Measurements from ENCODE around the gene LONRF3. TPM values are rescaled to one million over a fixed set of nuclear protein-coding genes. Genes with fewer than 3 reads are reported as not detected.
A peak's percentile ranks its signal among the peaks of the same experiment; 100 is the strongest.

The LONRF3 gene
- total and polyA plus RNA-seq, 2 of the 8 experiments (the other 6 are each of a cell fraction or from before 2014, with no cell fraction given), result 0.11 TPM; not detected in 1

- Histone ChIP-seq H3K18ac (ENCODE audit: extremely low read depth, low read length) (no peak overlapping the region), H4K8ac (ENCODE audit: extremely low read depth, insufficient read depth, low read length) (no peak overlapping the region), H4K5ac (ENCODE audit: insufficient read length, low read depth, low read length) (no peak overlapping the region), H2BK5ac (ENCODE audit: low read depth, low read length) (no peak overlapping the region), H4K91ac (replicated peaks; ENCODE audit: insufficient read length, low read length) (no peak overlapping the region), H4K20me1 (replicated peaks in 1 of 2; ENCODE audit: control insufficient read depth in 1 of 2, insufficient read depth in 2 of 2, low read length in 2 of 2) (peaks cover 5 to 6% of the 10 kb centered on the region in 2 experiments), H2BK12ac (ENCODE audit: low read depth, low read length) (no peak overlapping the region), H3K4me1 (replicated peaks in 1 of 4; ENCODE audit: control insufficient read depth in 3 of 4, insufficient read depth in 4 of 4, low read length in 3 of 4) (peaks cover 0 to 16% (median 5%) of the 10 kb centered on the region in 4 experiments; a peak in 6 of 7 replicates), H3K4ac (replicated peaks; ENCODE audit: insufficient read length, low read depth, low read length) (no peak overlapping the region), H3K9ac (replicated peaks in 1 of 4; ENCODE audit: extremely low read depth in 1 of 4, low read depth in 3 of 4, low read length in 3 of 4) (no peak overlapping the region), H3K79me1 (ENCODE audit: low read depth, low read length) (no peaks in the 10 kb centered on the region), H3K79me2 (ENCODE audit: control insufficient read depth in 1 of 2, insufficient read depth in 2 of 2, low read length in 2 of 2) (no peaks in the 10 kb centered on the region), H3K56ac (replicated peaks; ENCODE audit: insufficient read length, low read depth, low read length) (no peak overlapping the region), H2BK15ac (ENCODE audit: low read length) (no peak overlapping the region), H2AK5ac (ENCODE audit: low read depth, low read length) (no peak overlapping the region), H3K4me3 (ENCODE audit: extremely low read depth in 1 of 4, insufficient read depth in 2 of 4, low read depth in 3 of 4, low read length in 4 of 4) (0 out of 8 replicates have a peak overlapping the region, but pooled peaks of 1 of the 4 experiments have one; percentile 50), H2BK120ac (replicated peaks; ENCODE audit: low read depth, low read length) (no peak overlapping the region), H3K23ac (ENCODE audit: insufficient read length) (no peak overlapping the region), H3K4me2 (ENCODE audit: insufficient read depth in 1 of 2, low read depth in 2 of 2, low read length in 2 of 2) (peak overlapping the region in 1 of 2 experiments; percentile 59; a peak in 2 of 4 replicates), H3K27ac (ENCODE audit: low read depth, low read length) (no peak overlapping the region), H3K23me2 (ENCODE audit: low read depth, low read length) (no peaks in the 10 kb centered on the region; the same call in 1 of the 2 replicates), H3K36me3 (ENCODE audit: control insufficient read depth in 2 of 4, insufficient read depth in 4 of 4, low read length in 3 of 4) (peaks cover 0 to 7% (median 0%) of the 10 kb centered on the region in 4 experiments; a peak in 1 of 8 replicates), H3K27me3 (replicated peaks in 1 of 4; ENCODE audit: control insufficient read depth in 3 of 4, extremely low read depth in 1 of 4, insufficient read depth in 3 of 4, low read length in 3 of 4) (peaks cover 80 to 97% (median 90%) of the 10 kb centered on the region in 4 experiments), H2BK20ac (ENCODE audit: low read length) (no peak overlapping the region), H2AFZ (ENCODE audit: low read length) (no peak overlapping the region), H3K14ac (ENCODE audit: insufficient read length) (no peak overlapping the region), H3K9me3 (ENCODE audit: insufficient read depth in 2 of 2, low read depth in 1 of 2, low read length in 1 of 2) (no peaks in the 10 kb centered on the region)
- FAIRE-seq (no peak), DNase-seq (ENCODE audit: low read depth in 1 of 2, low spot score in 2 of 2) (no peak)
- POLR2A ChIA-PET (ENCODE audit: partially characterized antibody), result no interaction called here
- TF ChIP-seq SUZ12 (IDR thresholded peaks at IDR 0.05; ENCODE audit: low read length) (peak; percentile 75), E2F6 (IDR thresholded peaks at IDR 0.05) (peak; percentile 66), JUND (IDR thresholded peaks at IDR 0.05; ENCODE audit: low read length) (no peak), EZH2 (IDR thresholded peaks at IDR 0.05; ENCODE audit: low read depth, low read length, severe bottlenecking) (peak; percentile 74), CHD1 (IDR thresholded peaks at IDR 0.05; ENCODE audit: low read depth, low read length) (no peak)
- 11% methylated on average over 12 of the region's 43 CpGs; no CpG with 5 or more reads in 1 of the 2 experiments for WGBS, 2 experiments (ENCODE audit: extremely low coverage in 1 of 2, insufficient coverage in 1 of 2, insufficient read length in 1 of 2, insufficient replicate concordance in 2 of 2, low coverage in 1 of 2, low lambda C conversion rate in 2 of 2, missing lambda C conversion rate in 1 of 2)
- CTCF ChIA-PET (ENCODE audit: partially characterized antibody), result no interaction called here
These were observed 880 bp upstream of the LONRF3 start for GRCh38 chrX:118973389-118974087.
